Trophoblast cell (in vitro differentiated cells and primary cell): ENCODE measurements around the gene HDX. TPM values are rescaled to one million over a fixed set of nuclear protein-coding genes. Genes with fewer than 3 reads are reported as not detected.
A peak's percentile ranks its signal among the peaks of the same experiment; 100 is the strongest.
"Not testable (repeated sequence)": the region's sequence is repeated elsewhere in the genome, so short reads cannot be mapped to it uniquely, and the experiment has no call there.

ENCODE experiments used
- DNase-seq, 2 donors: peaks; one replicate each; pipeline ENCODE4 v3.0.0-alpha.2; 2016
- H2AFZ ChIP-seq: 2 replicates; pipeline ENCODE4 v1.6.1; 2013; ENCODE audit warnings: low read length, moderate library complexity, mild to moderate bottlenecking; ENCODE audit not compliant: insufficient read depth, poor library complexity
- H2AK5ac ChIP-seq: 2 replicates; pipeline ENCODE4 v1.6.1; 2013; ENCODE audit warnings: mild to moderate bottlenecking, low read length
- H2BK120ac ChIP-seq: 2 replicates; pipeline ENCODE4 v1.6.1; 2013; ENCODE audit warnings: low read length, mild to moderate bottlenecking, moderate library complexity; ENCODE audit not compliant: insufficient read depth, poor library complexity
- H2BK12ac ChIP-seq: 2 replicates; pipeline ENCODE4 v1.6.1; 2013; ENCODE audit warnings: mild to moderate bottlenecking, low read length, moderate library complexity
- H2BK5ac ChIP-seq: 2 replicates; pipeline ENCODE4 v1.6.1; 2013; ENCODE audit warnings: low read length, low read depth, moderate library complexity, mild to moderate bottlenecking; ENCODE audit not compliant: poor library complexity
- H3K14ac ChIP-seq: 2 replicates; pipeline ENCODE4 v1.6.1; 2013; ENCODE audit warnings: mild to moderate bottlenecking, low read length
- H3K18ac ChIP-seq: 2 replicates; pipeline ENCODE4 v1.6.1; 2013; ENCODE audit warnings: mild to moderate bottlenecking, low read length
- H3K23ac ChIP-seq: 2 replicates; pipeline ENCODE4 v1.6.1; 2013; ENCODE audit warnings: low read length
- H3K27ac ChIP-seq: 2 replicates; pipeline ENCODE4 v1.5.1; 2013; ENCODE audit warnings: low read depth, mild to moderate bottlenecking, inconsistent platforms, low read length, moderate library complexity
- H3K27me3 ChIP-seq: 2 replicates; pipeline ENCODE4 v1.6.1; 2013; ENCODE audit warnings: inconsistent platforms, mild to moderate bottlenecking, low read length, moderate library complexity; ENCODE audit not compliant: insufficient read depth
- H3K36me3 ChIP-seq, 2 experiments: 1 replicate in 1 of 2; 2 replicates in 1 of 2; pipeline ENCODE4 v1.6.1; 2013; ENCODE audit warnings: low read length in 2 of 2, mild to moderate bottlenecking in 2 of 2, moderate library complexity in 1 of 2; ENCODE audit not compliant: insufficient read depth in 2 of 2, control insufficient read depth in 1 of 2
- H3K4ac ChIP-seq: 2 replicates; pipeline ENCODE4 v1.6.1; 2013; ENCODE audit warnings: low read depth, mild to moderate bottlenecking, low read length, moderate library complexity
- H3K4me1 ChIP-seq, 2 experiments: 1 replicate in 1 of 2; 2 replicates in 1 of 2; pipeline ENCODE4 v1.6.1; 2013; ENCODE audit warnings: low read length in 2 of 2, mild to moderate bottlenecking in 2 of 2, moderate library complexity in 1 of 2; ENCODE audit not compliant: insufficient read depth in 2 of 2, control insufficient read depth in 1 of 2
- H3K4me2 ChIP-seq: 2 replicates; pipeline ENCODE4 v1.6.1; 2013; ENCODE audit warnings: inconsistent platforms, mild to moderate bottlenecking, low read length, moderate library complexity
- H3K4me3 ChIP-seq: 2 replicates; pipeline ENCODE4 v1.5.1; 2013; ENCODE audit warnings: mild to moderate bottlenecking, low read depth, low read length, inconsistent platforms
- H3K79me1 ChIP-seq: one replicate; pipeline ENCODE4 v1.6.1; 2013; ENCODE audit warnings: low read length
- H3K79me2 ChIP-seq: 2 replicates; pipeline ENCODE4 v1.6.1; 2013; ENCODE audit warnings: low read length, mild to moderate bottlenecking; ENCODE audit not compliant: control insufficient read depth, insufficient read depth, poor library complexity
- H3K9ac ChIP-seq: 2 replicates; pipeline ENCODE4 v1.6.1; 2013; ENCODE audit warnings: mild to moderate bottlenecking, low read length
- H3K9me3 ChIP-seq: 2 replicates; pipeline ENCODE4 v1.6.1; 2013; ENCODE audit warnings: low read depth, mild to moderate bottlenecking, control low read depth, inconsistent platforms, low read length; ENCODE audit not compliant: insufficient read depth
- H4K12ac ChIP-seq: 2 replicates; pipeline ENCODE4 v1.6.1; 2013; ENCODE audit warnings: low read depth, mild to moderate bottlenecking, low read length, moderate library complexity
- H4K8ac ChIP-seq: 2 replicates; pipeline ENCODE4 v1.6.1; 2013; ENCODE audit warnings: low read depth, mild to moderate bottlenecking, low read length, moderate library complexity
- H4K91ac ChIP-seq: one replicate; pipeline ENCODE4 v1.6.1; 2013; ENCODE audit warnings: low read depth, mild to moderate bottlenecking, low read length, moderate library complexity
- WGBS: extraction: QIAGEN DNeasy Blood & Tissue Kit; methylation state at CpG from one replicate; pipeline ENCODE4 v1.1.7; 2013; ENCODE audit warnings: missing lambda C conversion rate; ENCODE audit not compliant: insufficient read length, insufficient coverage; ENCODE audit errors: extremely low coverage; 5-methylcytosine and 5-hydroxymethylcytosine counted together
- polyA plus RNA-seq: library from polyadenylated mRNA; stranded (reverse); fragments of 200-250 nt; gene quantifications from 2 replicates; pipeline ENCODE4 v1.2.3, GENCODE V29; 2013

HDX gene
- 2.8 and 3.0 TPM in 2 replicates for polyA plus RNA-seq

DNA sequence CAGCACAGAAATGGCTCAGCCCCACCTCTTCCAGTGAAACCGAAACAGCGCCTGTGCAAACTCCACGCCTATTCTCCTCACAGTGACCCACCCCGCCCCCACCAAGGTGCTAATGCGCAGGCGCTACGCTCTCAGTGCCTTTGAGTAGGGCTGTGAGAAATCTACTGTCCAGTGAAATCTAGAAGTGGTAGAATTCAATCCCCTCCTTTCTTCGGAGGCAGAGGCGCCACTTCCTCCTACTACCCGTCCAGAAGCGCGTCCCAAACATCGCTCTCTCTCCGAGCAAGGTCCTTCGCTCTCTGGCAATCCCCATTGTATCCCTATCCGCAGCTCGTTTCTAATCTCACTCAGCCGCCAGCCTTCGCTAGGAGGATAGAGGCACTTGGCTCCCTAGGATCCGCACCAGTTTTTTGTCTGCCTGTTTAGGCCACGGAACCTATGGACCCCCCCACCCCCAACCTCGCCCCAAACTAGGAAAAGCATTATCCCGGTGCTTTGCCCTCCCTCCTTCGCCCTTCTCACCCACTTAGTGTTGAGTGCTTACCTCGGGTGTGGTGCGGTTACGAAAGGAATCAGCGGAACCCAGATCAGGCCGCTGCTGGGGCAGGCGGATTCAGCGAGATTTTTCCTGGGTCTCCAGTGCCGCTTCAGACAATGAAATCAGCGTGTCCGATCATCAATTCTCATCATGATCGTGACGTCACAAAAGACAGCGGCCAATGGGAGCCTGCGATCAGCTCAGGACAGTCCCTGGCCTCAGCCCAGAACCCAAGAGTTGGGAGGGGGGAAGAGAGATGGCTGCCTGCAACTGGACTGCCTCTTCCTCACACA lies at the start of gene HDX:
Gene HDX (minus strand): TSS at position 656 of the 831 bp plus-strand sequence. CDS start 27,056 bp downstream, outside the sequence.
- H3K79me2 ChIP-seq = peaks cover 3% of the 10 kb centered on the region
- H2BK120ac ChIP-seq = peak within 1 kb of the TSS; percentile 76
- no peaks in the 10 kb centered on the region for H3K36me3 ChIP-seq
- H3K23ac ChIP-seq = no peak within 1 kb of the TSS
- H3K27me3 ChIP-seq = no peaks in the 10 kb centered on the region
- peak within 1 kb of the TSS; percentile 80 for H4K12ac ChIP-seq
- peak within 1 kb of the TSS; percentile 89 for H3K9ac ChIP-seq
- H2BK5ac ChIP-seq = no peak within 1 kb of the TSS
- no peaks in the 10 kb centered on the region for H3K9me3 ChIP-seq
- H3K79me1 ChIP-seq = peaks cover 4% of the 10 kb centered on the region
- peak within 1 kb of the TSS; percentile 38 for H3K27ac ChIP-seq
- H3K4me2 ChIP-seq = peak within 1 kb of the TSS; percentile 62
- peak within 1 kb of the TSS; percentile 91 for H4K8ac ChIP-seq
- peak within 1 kb of the TSS; percentile 84 for H3K4me3 ChIP-seq
- peak within 1 kb of the TSS; percentile 79 for H3K14ac ChIP-seq
- H2AFZ ChIP-seq = peak within 1 kb of the TSS; percentile 90
- WGBS = no CpG with 5 or more reads among the region's 38 CpGs
- no peak within 1 kb of the TSS for H2AK5ac ChIP-seq
- H2BK12ac ChIP-seq = no peak within 1 kb of the TSS
- H3K4me1 ChIP-seq = no peaks in the 10 kb centered on the region
- H3K18ac ChIP-seq = peak within 1 kb of the TSS; percentile 77
- peak within 1 kb of the TSS; percentile 43 for H4K91ac ChIP-seq
- DNase-seq = peak; percentile 6 to 34
- H3K4ac ChIP-seq = no peak within 1 kb of the TSS

DNA sequence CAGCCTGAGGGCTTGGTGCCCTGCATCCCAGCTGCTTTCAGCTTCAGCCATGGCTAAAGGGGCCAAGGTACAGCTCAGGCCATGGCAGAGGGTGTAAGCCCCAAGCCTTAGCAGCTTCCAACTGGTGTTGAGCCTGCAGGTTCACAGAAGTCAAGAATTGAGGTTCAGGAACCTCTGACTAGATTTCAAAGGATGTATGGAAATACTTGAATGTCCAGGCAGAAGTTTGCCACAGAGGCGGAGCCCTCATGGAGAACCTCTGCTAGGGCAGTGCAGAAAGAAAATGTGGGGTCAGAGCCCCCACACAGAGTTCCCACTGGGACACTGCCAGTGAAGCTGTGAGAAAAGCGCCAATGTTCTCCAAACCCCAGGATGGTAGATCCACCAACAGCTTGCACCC lies 39.1 kb upstream of the HDX start:
- not testable (repeated sequence) for H4K91ac ChIP-seq, H2BK12ac ChIP-seq, H4K8ac ChIP-seq, H2AFZ ChIP-seq, H3K27me3 ChIP-seq, H3K18ac ChIP-seq, H2AK5ac ChIP-seq, H2BK5ac ChIP-seq, H3K4ac ChIP-seq, H3K79me1 ChIP-seq, DNase-seq, H3K79me2 ChIP-seq, H3K4me3 ChIP-seq, H3K4me1 ChIP-seq, H3K9ac ChIP-seq, H3K14ac ChIP-seq, H3K9me3 ChIP-seq, H2BK120ac ChIP-seq, H4K12ac ChIP-seq, H3K36me3 ChIP-seq, H3K27ac ChIP-seq, H3K4me2 ChIP-seq, H3K23ac ChIP-seq
- no CpG with 5 or more reads among the region's 2 CpGs for whole genome bisulfite sequencing

GRCh38 chrX:84537627-84538026 lies 35.4 kb upstream of the HDX start:
- whole genome bisulfite sequencing = no CpG with 5 or more reads among the region's 7 CpGs
- H4K91ac ChIP-seq, H2AK5ac ChIP-seq, H3K4me3 ChIP-seq, H3K79me2 ChIP-seq, H3K9me3 ChIP-seq, H3K27ac ChIP-seq, H3K23ac ChIP-seq, H2BK5ac ChIP-seq, H3K4me1 ChIP-seq, H3K36me3 ChIP-seq, H4K12ac ChIP-seq, H3K27me3 ChIP-seq, H3K4me2 ChIP-seq, H2BK120ac ChIP-seq, H3K9ac ChIP-seq, H3K79me1 ChIP-seq, H3K14ac ChIP-seq, H2AFZ ChIP-seq, H3K4ac ChIP-seq, H2BK12ac ChIP-seq, DNase-seq, H4K8ac ChIP-seq, H3K18ac ChIP-seq: not testable (repeated sequence)

DNA sequence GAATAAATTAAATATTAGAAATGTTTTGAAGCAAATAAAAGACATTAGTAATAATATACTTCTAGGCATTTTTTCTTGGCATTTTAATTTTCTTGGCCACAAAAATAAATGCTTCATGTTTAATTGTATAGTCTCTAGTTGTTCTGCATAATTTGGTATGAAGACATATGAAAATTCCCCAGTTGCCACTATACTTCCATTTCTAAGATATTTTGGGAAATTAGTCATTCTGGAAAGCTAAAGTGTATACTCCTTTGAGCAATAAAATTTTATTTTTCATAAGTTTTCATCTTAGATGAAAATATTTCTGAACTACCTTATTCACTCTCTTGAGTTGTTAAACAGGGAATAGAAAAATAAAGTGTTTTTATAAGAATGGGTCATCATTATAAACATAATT lies 13.8 kb downstream of the HDX start:
- Histone ChIP-seq H3K4me1 (no peaks in the 10 kb centered on the region), H2BK120ac (no peak overlapping the region), H3K4ac (no peak overlapping the region), H3K9ac (no peak overlapping the region), H3K4me3 (no peak overlapping the region), H2BK5ac (no peak overlapping the region), H3K23ac (no peak overlapping the region), H3K27me3 (no peaks in the 10 kb centered on the region), H4K91ac (no peak overlapping the region), H2BK12ac (no peak overlapping the region), H3K9me3 (no peaks in the 10 kb centered on the region), H3K27ac (no peak overlapping the region), H3K79me2 (no peaks in the 10 kb centered on the region), H4K8ac (no peak overlapping the region), H3K36me3 (no peaks in the 10 kb centered on the region), H2AFZ (no peak overlapping the region), H3K14ac (no peak overlapping the region), H3K4me2 (no peak overlapping the region), H2AK5ac (no peak overlapping the region), H3K18ac (no peak overlapping the region), H4K12ac (no peak overlapping the region), H3K79me1 (no peaks in the 10 kb centered on the region)
- DNase-seq = no peak
